HG02571 (cell line): ENCODE data around the gene TFAP2A.

ENCODE experiments used
- ATAC-seq: cut with Tn5 transposase; IDR thresholded peaks from one replicate; pipeline ENCODE4 v1.9.1; 2021; ENCODE audit warnings: mild to moderate bottlenecking, moderate library complexity; ENCODE audit not compliant: unreplicated experiment

The TFAP2A gene

GRCh38 chr6:10413262-10413849 lies 1.5 kb downstream of the TFAP2A start:
- no peak for ATAC-seq

- peak; percentile 22 for ATAC-seq
Measured at GRCh38 chr6:10412461-10413261, 2.2 kb downstream of the TFAP2A start.

GRCh38 chr6:10411971-10412460 lies 2.9 kb downstream of the TFAP2A start:
- peak; percentile 55 for ATAC-seq

GRCh38 chr6:10411131-10411970 lies 3.5 kb downstream of the TFAP2A start:
- peak; percentile 12 for ATAC-seq

- no peak for ATAC-seq
Measured at GRCh38 chr6:10410207-10411050, 4.4 kb downstream of the TFAP2A start.

GRCh38 chr6:10409731-10410206 lies 5.1 kb downstream of the TFAP2A start:
- no peak for ATAC-seq

GRCh38 chr6:10409233-10409721 lies 5.6 kb downstream of the TFAP2A start:
- no peak for ATAC-seq

- no peak for ATAC-seq
Measured at GRCh38 chr6:10408457-10408856, 6.4 kb downstream of the TFAP2A start.

- no peak for ATAC-seq
Measured at GRCh38 chr6:10407674-10408054, 7.2 kb downstream of the TFAP2A start.

GRCh38 chr6:10407018-10407673 lies 7.7 kb downstream of the TFAP2A start:
- ATAC-seq = no peak

- no peak for ATAC-seq
Measured at GRCh38 chr6:10406556-10406955, 8.3 kb downstream of the TFAP2A start.

- ATAC-seq = no peak
Measured at GRCh38 chr6:10405513-10405900, 9.4 kb downstream of the TFAP2A start.

GRCh38 chr6:10404799-10405512 lies 9.9 kb downstream of the TFAP2A start:
- ATAC-seq = no peak

GRCh38 chr6:10404107-10404798 lies 10.6 kb downstream of the TFAP2A start:
- peak; percentile 97 for ATAC-seq

- peak; percentile 18 for ATAC-seq
Measured at GRCh38 chr6:10403385-10404106, 11.3 kb downstream of the TFAP2A start.

GRCh38 chr6:10402648-10403311 lies 12.1 kb downstream of the TFAP2A start:
- ATAC-seq = no peak

- ATAC-seq = no peak
Measured at GRCh38 chr6:10401632-10402223, 13.1 kb downstream of the TFAP2A start.
